22Rv1 (cell line): ENCODE results near the gene GYG2.

Experiments used
- ZFX ChIP-seq: fragments of 450-650 bp; IDR thresholded peaks from 2 replicates; pipeline ENCODE4 v1.6.1; 2017; ENCODE audit warnings: antibody characterized with exemption, borderline replicate concordance
- TF ChIP-seq, protein P1 (sequence below): fragments of 450-650 bp; IDR thresholded peaks from 2 replicates; pipeline ENCODE4 v1.5.1; 2017; ENCODE audit warnings: mild to moderate bottlenecking

GRCh38 chrX:2926664-2927275 is 98.0 kb downstream of the GYG2 start:
- TF ChIP-seq, protein P1, sequence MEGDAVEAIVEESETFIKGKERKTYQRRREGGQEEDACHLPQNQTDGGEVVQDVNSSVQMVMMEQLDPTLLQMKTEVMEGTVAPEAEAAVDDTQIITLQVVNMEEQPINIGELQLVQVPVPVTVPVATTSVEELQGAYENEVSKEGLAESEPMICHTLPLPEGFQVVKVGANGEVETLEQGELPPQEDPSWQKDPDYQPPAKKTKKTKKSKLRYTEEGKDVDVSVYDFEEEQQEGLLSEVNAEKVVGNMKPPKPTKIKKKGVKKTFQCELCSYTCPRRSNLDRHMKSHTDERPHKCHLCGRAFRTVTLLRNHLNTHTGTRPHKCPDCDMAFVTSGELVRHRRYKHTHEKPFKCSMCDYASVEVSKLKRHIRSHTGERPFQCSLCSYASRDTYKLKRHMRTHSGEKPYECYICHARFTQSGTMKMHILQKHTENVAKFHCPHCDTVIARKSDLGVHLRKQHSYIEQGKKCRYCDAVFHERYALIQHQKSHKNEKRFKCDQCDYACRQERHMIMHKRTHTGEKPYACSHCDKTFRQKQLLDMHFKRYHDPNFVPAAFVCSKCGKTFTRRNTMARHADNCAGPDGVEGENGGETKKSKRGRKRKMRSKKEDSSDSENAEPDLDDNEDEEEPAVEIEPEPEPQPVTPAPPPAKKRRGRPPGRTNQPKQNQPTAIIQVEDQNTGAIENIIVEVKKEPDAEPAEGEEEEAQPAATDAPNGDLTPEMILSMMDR: no peak
- no peak for TF ChIP-seq ZFX
